Measurements from ENCODE around the gene L1TD1.
"Not testable (repeated sequence)": the region's sequence is repeated elsewhere in the genome, so short reads cannot be mapped to it uniquely, and the experiment has no call there.

The L1TD1 gene

GRCh38 chr1:62237950-62238374 lies 43.3 kb downstream of the L1TD1 start:
- no peak overlapping the region for H3K18ac ChIP-seq (ENCODE audit: low read length)
- H3K4me2 ChIP-seq (ENCODE audit: insufficient read depth, low read length, poor library complexity, severe bottlenecking), result no peak overlapping the region
- H4K91ac ChIP-seq (ENCODE audit: low read depth, low read length, poor library complexity), result no peak overlapping the region
- DNase-seq (ENCODE audit: low spot score), result peak; percentile 18
- H2BK12ac ChIP-seq (ENCODE audit: low read length), result no peak overlapping the region
- H3K9ac ChIP-seq (ENCODE audit: low read depth, low read length, poor library complexity), result no peak overlapping the region
- H2AK5ac ChIP-seq (ENCODE audit: low read depth, low read length), result no peak overlapping the region
- H4K8ac ChIP-seq (ENCODE audit: low read depth, low read length), result no peak overlapping the region
- no CpG with 5 or more reads among the region's 8 CpGs for WGBS, 2 donors (ENCODE audit: extremely low coverage in 2 of 2, insufficient read length in 2 of 2, insufficient replicate concordance in 1 of 2)
- no peak overlapping the region for H2BK5ac ChIP-seq (ENCODE audit: low read length)
- H3K4ac ChIP-seq (ENCODE audit: low read length), result no peak overlapping the region
- H3K79me1 ChIP-seq (ENCODE audit: low read depth, low read length), result no peaks in the 10 kb centered on the region
- H3K9me3 ChIP-seq (replicated peaks in 1 of 2; ENCODE audit: control insufficient read depth in 2 of 2, insufficient read depth in 1 of 2, low read depth in 1 of 2, low read length in 2 of 2), result no peaks in the 10 kb centered on the region
- H2AFZ ChIP-seq (ENCODE audit: low read length), result peak overlapping the region; percentile 44
- no peaks in the 10 kb centered on the region for H3K27me3 ChIP-seq (ENCODE audit: control insufficient read depth in 3 of 3, insufficient read depth in 3 of 3, low read depth in 1 of 3, low read length in 3 of 3)
- H3K4me3 ChIP-seq (ENCODE audit: low read length in 2 of 2), result no peak overlapping the region
- H2BK120ac ChIP-seq (ENCODE audit: low read depth, low read length), result no peak overlapping the region
- peaks cover 4 to 14% of the 10 kb centered on the region in 2 donors for H3K4me1 ChIP-seq (ENCODE audit: control insufficient read depth in 2 of 2, insufficient read depth in 1 of 2, low read depth in 1 of 2, low read length in 2 of 2)
- no peak overlapping the region for H3K23ac ChIP-seq (ENCODE audit: low read depth, low read length, poor library complexity)
- no peaks in the 10 kb centered on the region for H3K36me3 ChIP-seq (replicated peaks in 1 of 2; ENCODE audit: control insufficient read depth in 2 of 2, insufficient read depth in 2 of 2, low read length in 2 of 2)
- no peak overlapping the region for H3K27ac ChIP-seq (replicated peaks; ENCODE audit: low read length)
- H3K14ac ChIP-seq (ENCODE audit: low read length), result no peak overlapping the region
- no peak overlapping the region for H2BK15ac ChIP-seq (ENCODE audit: low read length)

DNA sequence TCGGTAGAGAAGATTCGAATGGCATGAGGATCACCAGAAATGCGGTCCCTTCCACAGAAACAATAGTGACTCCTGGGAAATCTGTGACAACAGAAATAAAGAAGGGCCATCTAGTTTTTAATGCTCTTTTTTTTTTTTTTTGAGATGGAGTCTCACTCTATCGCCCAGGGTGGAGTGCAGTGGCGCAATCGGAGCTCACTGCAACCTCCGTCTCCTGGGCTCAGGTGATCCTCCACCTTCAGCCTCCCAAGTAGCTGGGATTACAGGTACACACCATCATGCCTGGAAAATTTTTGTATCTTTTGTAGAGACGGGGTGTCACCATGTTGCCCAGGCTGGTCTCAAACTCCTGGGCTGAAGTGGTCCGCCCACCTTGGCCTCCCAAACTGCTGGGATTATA lies 43.9 kb downstream of the L1TD1 start:
- Histone ChIP-seq H2AFZ (ENCODE audit: low read length) (peak overlapping the region; percentile 44), H4K8ac (ENCODE audit: low read depth, low read length) (no peak overlapping the region), H3K27ac (replicated peaks; ENCODE audit: low read length) (no peak overlapping the region), H2BK12ac (ENCODE audit: low read length) (no peak overlapping the region), H3K9me3 (replicated peaks in 1 of 2; ENCODE audit: control insufficient read depth in 2 of 2, insufficient read depth in 1 of 2, low read depth in 1 of 2, low read length in 2 of 2) (no peaks in the 10 kb centered on the region), H3K14ac (ENCODE audit: low read length) (no peak overlapping the region), H3K4me3 (ENCODE audit: low read length in 2 of 2) (no peak overlapping the region), H2BK120ac (ENCODE audit: low read depth, low read length) (no peak overlapping the region), H3K18ac (ENCODE audit: low read length) (no peak overlapping the region), H2BK5ac (ENCODE audit: low read length) (no peak overlapping the region), H3K4me1 (ENCODE audit: control insufficient read depth in 2 of 2, insufficient read depth in 1 of 2, low read depth in 1 of 2, low read length in 2 of 2) (peaks cover 4 to 11% of the 10 kb centered on the region in 2 donors), H3K9ac (ENCODE audit: low read depth, low read length, poor library complexity) (no peak overlapping the region), H3K4me2 (ENCODE audit: insufficient read depth, low read length, poor library complexity, severe bottlenecking) (no peak overlapping the region), H3K27me3 (ENCODE audit: control insufficient read depth in 3 of 3, insufficient read depth in 3 of 3, low read depth in 1 of 3, low read length in 3 of 3) (no peaks in the 10 kb centered on the region), H4K91ac (ENCODE audit: low read depth, low read length, poor library complexity) (no peak overlapping the region), H3K79me1 (ENCODE audit: low read depth, low read length) (no peaks in the 10 kb centered on the region), H3K4ac (ENCODE audit: low read length) (no peak overlapping the region), H2AK5ac (ENCODE audit: low read depth, low read length) (no peak overlapping the region), H3K23ac (ENCODE audit: low read depth, low read length, poor library complexity) (no peak overlapping the region), H2BK15ac (ENCODE audit: low read length) (no peak overlapping the region), H3K36me3 (replicated peaks in 1 of 2; ENCODE audit: control insufficient read depth in 2 of 2, insufficient read depth in 2 of 2, low read length in 2 of 2) (no peaks in the 10 kb centered on the region)
- WGBS, 2 donors (ENCODE audit: extremely low coverage in 2 of 2, insufficient read length in 2 of 2, insufficient replicate concordance in 1 of 2), result no CpG with 5 or more reads among the region's 9 CpGs
- DNase-seq (ENCODE audit: low spot score), result no peak

DNA sequence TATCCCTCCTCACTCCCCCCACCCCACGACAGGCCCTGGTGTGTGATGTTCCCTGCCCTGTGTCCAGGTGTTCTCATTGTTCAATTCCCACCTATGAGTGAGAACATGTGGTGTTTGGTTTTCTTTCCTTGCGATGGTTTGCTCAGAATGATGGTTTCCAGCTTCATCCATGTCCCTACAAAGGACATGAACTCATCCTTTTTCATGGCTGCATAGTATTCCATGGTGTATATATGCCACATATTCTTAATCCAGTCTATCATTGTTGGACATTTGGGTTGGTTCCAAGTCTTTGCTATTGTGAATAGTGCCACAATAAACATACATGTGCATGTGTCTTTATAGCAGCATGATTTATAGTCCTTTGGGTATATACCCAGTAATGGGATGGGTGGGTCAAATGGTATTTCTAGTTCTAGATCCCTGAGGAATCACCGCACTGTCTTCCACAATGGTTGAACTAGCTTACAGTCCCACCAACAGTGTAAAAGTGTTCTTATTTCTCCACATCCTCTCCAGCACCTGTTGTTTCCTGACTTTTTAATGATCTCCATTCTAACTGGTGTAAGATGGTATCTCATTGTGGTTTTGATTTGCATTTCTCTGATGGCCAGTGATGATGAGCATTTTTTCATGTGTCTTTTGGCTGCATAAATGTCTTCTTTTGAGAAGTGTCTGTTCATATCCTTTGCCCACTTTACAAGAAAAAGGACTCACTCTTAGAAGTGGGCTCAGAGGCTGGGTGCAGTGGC lies 45.2 kb downstream of the L1TD1 start:
- H3K27ac ChIP-seq (replicated peaks; ENCODE audit: low read length); H2BK12ac ChIP-seq (ENCODE audit: low read length); DNase-seq (ENCODE audit: low spot score); H3K23ac ChIP-seq (ENCODE audit: low read depth, low read length, poor library complexity); H2BK120ac ChIP-seq (ENCODE audit: low read depth, low read length); H3K9me3 ChIP-seq (replicated peaks in 1 of 2; ENCODE audit: control insufficient read depth in 2 of 2, insufficient read depth in 1 of 2, low read depth in 1 of 2, low read length in 2 of 2); H2BK15ac ChIP-seq (ENCODE audit: low read length); H3K36me3 ChIP-seq (replicated peaks in 1 of 2; ENCODE audit: control insufficient read depth in 2 of 2, insufficient read depth in 2 of 2, low read length in 2 of 2); H3K79me1 ChIP-seq (ENCODE audit: low read depth, low read length); H2AFZ ChIP-seq (ENCODE audit: low read length); H3K9ac ChIP-seq (ENCODE audit: low read depth, low read length, poor library complexity); H3K18ac ChIP-seq (ENCODE audit: low read length); H2BK5ac ChIP-seq (ENCODE audit: low read length); H2AK5ac ChIP-seq (ENCODE audit: low read depth, low read length); H3K14ac ChIP-seq (ENCODE audit: low read length); H3K4me2 ChIP-seq (ENCODE audit: insufficient read depth, low read length, poor library complexity, severe bottlenecking); H4K91ac ChIP-seq (ENCODE audit: low read depth, low read length, poor library complexity); H3K27me3 ChIP-seq (ENCODE audit: control insufficient read depth in 3 of 3, insufficient read depth in 3 of 3, low read depth in 1 of 3, low read length in 3 of 3); H3K4ac ChIP-seq (ENCODE audit: low read length); H3K4me3 ChIP-seq (ENCODE audit: low read length in 2 of 2); H4K8ac ChIP-seq (ENCODE audit: low read depth, low read length): not testable (repeated sequence)
- H3K4me1 ChIP-seq (ENCODE audit: control insufficient read depth in 2 of 2, insufficient read depth in 1 of 2, low read depth in 1 of 2, low read length in 2 of 2), result peaks cover 4 to 11% of the 10 kb centered on the region in 2 donors
- WGBS, 2 donors (ENCODE audit: extremely low coverage in 2 of 2, insufficient read length in 2 of 2, insufficient replicate concordance in 1 of 2), result no CpG with 5 or more reads among the region's 3 CpGs

GRCh38 chr1:62240651-62241370 lies 46.2 kb downstream of the L1TD1 start:
- no peak for DNase-seq (ENCODE audit: low spot score)
- no peaks in the 10 kb centered on the region for H3K27me3 ChIP-seq (ENCODE audit: control insufficient read depth in 3 of 3, insufficient read depth in 3 of 3, low read depth in 1 of 3, low read length in 3 of 3)
- peak overlapping the region; percentile 46 for H3K18ac ChIP-seq (ENCODE audit: low read length)
- no peak overlapping the region for H3K4me3 ChIP-seq (ENCODE audit: low read length in 2 of 2)
- no peak overlapping the region for H2BK15ac ChIP-seq (ENCODE audit: low read length)
- H2AFZ ChIP-seq (ENCODE audit: low read length), result no peak overlapping the region
- H3K36me3 ChIP-seq (replicated peaks in 1 of 2; ENCODE audit: control insufficient read depth in 2 of 2, insufficient read depth in 2 of 2, low read length in 2 of 2), result no peaks in the 10 kb centered on the region
- no peak overlapping the region for H2BK5ac ChIP-seq (ENCODE audit: low read length)
- no peak overlapping the region for H4K8ac ChIP-seq (ENCODE audit: low read depth, low read length)
- no peak overlapping the region for H3K4ac ChIP-seq (ENCODE audit: low read length)
- H3K23ac ChIP-seq (ENCODE audit: low read depth, low read length, poor library complexity), result no peak overlapping the region
- no peak overlapping the region for H3K14ac ChIP-seq (ENCODE audit: low read length)
- no peak overlapping the region for H4K91ac ChIP-seq (ENCODE audit: low read depth, low read length, poor library complexity)
- peaks cover 4 to 11% of the 10 kb centered on the region in 2 donors for H3K4me1 ChIP-seq (ENCODE audit: control insufficient read depth in 2 of 2, insufficient read depth in 1 of 2, low read depth in 1 of 2, low read length in 2 of 2)
- no CpG with 5 or more reads among the region's 9 CpGs for WGBS, 2 donors (ENCODE audit: extremely low coverage in 2 of 2, insufficient read length in 2 of 2, insufficient replicate concordance in 1 of 2)
- no peak overlapping the region for H2BK12ac ChIP-seq (ENCODE audit: low read length)
- no peak overlapping the region for H3K9ac ChIP-seq (ENCODE audit: low read depth, low read length, poor library complexity)
- H3K79me1 ChIP-seq (ENCODE audit: low read depth, low read length), result no peaks in the 10 kb centered on the region
- peaks cover 0 to 2% of the 10 kb centered on the region in 2 donors for H3K9me3 ChIP-seq (replicated peaks in 1 of 2; ENCODE audit: control insufficient read depth in 2 of 2, insufficient read depth in 1 of 2, low read depth in 1 of 2, low read length in 2 of 2)
- H2BK120ac ChIP-seq (ENCODE audit: low read depth, low read length), result no peak overlapping the region
- H3K4me2 ChIP-seq (ENCODE audit: insufficient read depth, low read length, poor library complexity, severe bottlenecking), result no peak overlapping the region
- H3K27ac ChIP-seq (replicated peaks; ENCODE audit: low read length), result no peak overlapping the region
- H2AK5ac ChIP-seq (ENCODE audit: low read depth, low read length), result peak overlapping the region; percentile 17

Measured in neuronal stem cell (in vitro differentiated cells).